ENCODE data around the gene CEP192. TPM values are rescaled to one million over a fixed set of nuclear protein-coding genes. Genes with fewer than 3 reads are reported as not detected.

Gene CEP192
- total and polyA plus RNA-seq, 2 of the 13 experiments (the other 11 are each of a cell fraction or from before 2014, with no cell fraction given): 15.3 to 24.7 TPM

DNA sequence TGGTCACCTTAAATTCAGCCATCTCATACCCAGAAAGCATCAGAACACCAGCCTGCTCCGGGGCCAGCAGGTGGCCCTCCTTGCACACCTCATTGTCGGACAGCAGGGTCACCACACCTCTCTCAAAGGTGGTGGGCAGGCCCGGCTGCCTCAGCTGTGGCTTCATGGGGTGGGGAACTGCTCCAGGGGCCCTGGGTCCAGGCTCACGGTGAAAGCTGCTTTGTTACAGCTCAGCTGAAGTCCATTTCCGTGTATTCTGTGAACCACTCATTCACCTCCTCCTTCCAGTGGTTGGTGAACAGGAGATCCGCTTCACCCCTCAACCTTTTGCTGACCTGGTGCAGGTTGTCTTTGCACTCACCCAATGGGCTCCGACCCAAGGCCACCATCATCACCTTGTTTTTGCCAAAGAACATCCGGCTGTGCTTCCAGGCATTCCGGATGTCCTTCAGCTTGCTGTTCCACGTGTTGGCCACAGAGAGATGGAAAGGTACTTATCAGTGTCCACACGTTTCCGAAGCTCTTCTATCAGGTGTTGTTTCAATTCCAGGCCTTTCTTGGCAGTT is 148.8 kb downstream of the CEP192 start (continued):
- TF ChIP-seq, protein P1, sequence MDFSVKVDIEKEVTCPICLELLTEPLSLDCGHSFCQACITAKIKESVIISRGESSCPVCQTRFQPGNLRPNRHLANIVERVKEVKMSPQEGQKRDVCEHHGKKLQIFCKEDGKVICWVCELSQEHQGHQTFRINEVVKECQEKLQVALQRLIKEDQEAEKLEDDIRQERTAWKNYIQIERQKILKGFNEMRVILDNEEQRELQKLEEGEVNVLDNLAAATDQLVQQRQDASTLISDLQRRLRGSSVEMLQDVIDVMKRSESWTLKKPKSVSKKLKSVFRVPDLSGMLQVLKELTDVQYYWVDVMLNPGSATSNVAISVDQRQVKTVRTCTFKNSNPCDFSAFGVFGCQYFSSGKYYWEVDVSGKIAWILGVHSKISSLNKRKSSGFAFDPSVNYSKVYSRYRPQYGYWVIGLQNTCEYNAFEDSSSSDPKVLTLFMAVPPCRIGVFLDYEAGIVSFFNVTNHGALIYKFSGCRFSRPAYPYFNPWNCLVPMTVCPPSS (IDR thresholded peaks at IDR 0.05): no peak
- TF ChIP-seq ZNF781 (CRISPR knock-in tag; IDR thresholded peaks at IDR 0.05; ENCODE audit: borderline replicate concordance, not compliant biosample characterization): no peak
- TF ChIP-seq HMGA1 (CRISPR knock-in tag; conservative IDR thresholded peaks at IDR 0.05): no peak
- TF ChIP-seq ZNF567 (CRISPR knock-in tag; IDR thresholded peaks at IDR 0.05; ENCODE audit: borderline replicate concordance): no peak
- TF ChIP-seq NAIF1 (CRISPR knock-in tag; IDR thresholded peaks at IDR 0.05; ENCODE audit: borderline replicate concordance): no peak
- TF ChIP-seq NFKB2 (CRISPR knock-in tag; IDR thresholded peaks at IDR 0.05; ENCODE audit: borderline replicate concordance): peak; percentile 82; the same call in 1 of the 2 replicates
- TF ChIP-seq, protein P2, sequence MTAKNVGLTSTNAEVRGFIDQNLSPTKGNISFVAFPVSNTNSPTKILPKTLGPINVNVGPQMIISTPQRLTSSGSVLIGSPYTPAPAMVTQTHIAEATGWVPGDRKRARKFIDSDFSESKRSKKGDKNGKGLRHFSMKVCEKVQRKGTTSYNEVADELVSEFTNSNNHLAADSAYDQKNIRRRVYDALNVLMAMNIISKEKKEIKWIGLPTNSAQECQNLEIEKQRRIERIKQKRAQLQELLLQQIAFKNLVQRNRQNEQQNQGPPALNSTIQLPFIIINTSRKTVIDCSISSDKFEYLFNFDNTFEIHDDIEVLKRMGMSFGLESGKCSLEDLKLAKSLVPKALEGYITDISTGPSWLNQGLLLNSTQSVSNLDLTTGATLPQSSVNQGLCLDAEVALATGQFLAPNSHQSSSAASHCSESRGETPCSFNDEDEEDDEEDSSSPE (CRISPR knock-in tag; IDR thresholded peaks at IDR 0.05): peak; percentile 40
- TF ChIP-seq ZNF782 (CRISPR knock-in tag; IDR thresholded peaks at IDR 0.05; ENCODE audit: borderline replicate concordance): no peak
- peak; percentile 64 for TF ChIP-seq GABPB1 (CRISPR knock-in tag; IDR thresholded peaks at IDR 0.05)
- TF ChIP-seq, protein P3, sequence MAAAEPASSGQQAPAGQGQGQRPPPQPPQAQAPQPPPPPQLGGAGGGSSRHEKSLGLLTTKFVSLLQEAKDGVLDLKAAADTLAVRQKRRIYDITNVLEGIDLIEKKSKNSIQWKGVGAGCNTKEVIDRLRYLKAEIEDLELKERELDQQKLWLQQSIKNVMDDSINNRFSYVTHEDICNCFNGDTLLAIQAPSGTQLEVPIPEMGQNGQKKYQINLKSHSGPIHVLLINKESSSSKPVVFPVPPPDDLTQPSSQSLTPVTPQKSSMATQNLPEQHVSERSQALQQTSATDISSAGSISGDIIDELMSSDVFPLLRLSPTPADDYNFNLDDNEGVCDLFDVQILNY (CRISPR knock-in tag; conservative IDR thresholded peaks at IDR 0.05): no peak
- no peak for TF ChIP-seq ZNF382 (CRISPR knock-in tag; IDR thresholded peaks at IDR 0.05; ENCODE audit: borderline replicate concordance)
- TF ChIP-seq ZEB1 (IDR thresholded peaks at IDR 0.05; ENCODE audit: insufficient replicate concordance, low read depth): peak; percentile 57
- no peak for TF ChIP-seq ZNF589 (CRISPR knock-in tag; conservative IDR thresholded peaks at IDR 0.05)
- no peak for TF ChIP-seq TRIM24 (CRISPR knock-in tag; IDR thresholded peaks at IDR 0.05)
- no peak for TF ChIP-seq GPN1 (CRISPR knock-in tag; IDR thresholded peaks at IDR 0.05; ENCODE audit: borderline replicate concordance)
- TF ChIP-seq ZSCAN25 (CRISPR knock-in tag; IDR thresholded peaks at IDR 0.05): 0 out of 2 replicates have a peak, but pooled peaks have one; percentile 33
- TF ChIP-seq, protein P4, sequence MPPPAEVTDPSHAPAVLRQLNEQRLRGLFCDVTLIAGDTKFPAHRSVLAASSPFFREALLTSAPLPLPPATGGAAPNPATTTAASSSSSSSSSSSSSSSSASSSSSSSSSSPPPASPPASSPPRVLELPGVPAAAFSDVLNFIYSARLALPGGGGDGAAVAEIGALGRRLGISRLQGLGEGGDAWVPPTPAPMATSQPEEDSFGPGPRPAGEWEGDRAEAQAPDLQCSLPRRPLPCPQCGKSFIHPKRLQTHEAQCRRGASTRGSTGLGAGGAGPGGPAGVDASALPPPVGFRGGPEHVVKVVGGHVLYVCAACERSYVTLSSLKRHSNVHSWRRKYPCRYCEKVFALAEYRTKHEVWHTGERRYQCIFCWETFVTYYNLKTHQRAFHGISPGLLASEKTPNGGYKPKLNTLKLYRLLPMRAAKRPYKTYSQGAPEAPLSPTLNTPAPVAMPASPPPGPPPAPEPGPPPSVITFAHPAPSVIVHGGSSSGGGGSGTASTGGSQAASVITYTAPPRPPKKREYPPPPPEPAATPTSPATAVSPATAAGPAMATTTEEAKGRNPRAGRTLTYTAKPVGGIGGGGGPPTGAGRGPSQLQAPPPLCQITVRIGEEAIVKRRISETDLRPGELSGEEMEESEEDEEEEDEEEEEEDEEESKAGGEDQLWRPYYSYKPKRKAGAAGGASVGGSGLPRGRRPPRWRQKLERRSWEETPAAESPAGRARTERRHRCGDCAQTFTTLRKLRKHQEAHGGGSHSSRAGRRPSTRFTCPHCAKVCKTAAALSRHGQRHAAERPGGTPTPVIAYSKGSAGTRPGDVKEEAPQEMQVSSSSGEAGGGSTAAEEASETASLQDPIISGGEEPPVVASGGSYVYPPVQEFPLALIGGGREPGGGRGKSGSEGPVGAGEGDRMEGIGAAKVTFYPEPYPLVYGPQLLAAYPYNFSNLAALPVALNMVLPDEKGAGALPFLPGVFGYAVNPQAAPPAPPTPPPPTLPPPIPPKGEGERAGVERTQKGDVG (CRISPR knock-in tag; IDR thresholded peaks at IDR 0.05; ENCODE audit: borderline replicate concordance): no peak
- TF ChIP-seq, protein P5, sequence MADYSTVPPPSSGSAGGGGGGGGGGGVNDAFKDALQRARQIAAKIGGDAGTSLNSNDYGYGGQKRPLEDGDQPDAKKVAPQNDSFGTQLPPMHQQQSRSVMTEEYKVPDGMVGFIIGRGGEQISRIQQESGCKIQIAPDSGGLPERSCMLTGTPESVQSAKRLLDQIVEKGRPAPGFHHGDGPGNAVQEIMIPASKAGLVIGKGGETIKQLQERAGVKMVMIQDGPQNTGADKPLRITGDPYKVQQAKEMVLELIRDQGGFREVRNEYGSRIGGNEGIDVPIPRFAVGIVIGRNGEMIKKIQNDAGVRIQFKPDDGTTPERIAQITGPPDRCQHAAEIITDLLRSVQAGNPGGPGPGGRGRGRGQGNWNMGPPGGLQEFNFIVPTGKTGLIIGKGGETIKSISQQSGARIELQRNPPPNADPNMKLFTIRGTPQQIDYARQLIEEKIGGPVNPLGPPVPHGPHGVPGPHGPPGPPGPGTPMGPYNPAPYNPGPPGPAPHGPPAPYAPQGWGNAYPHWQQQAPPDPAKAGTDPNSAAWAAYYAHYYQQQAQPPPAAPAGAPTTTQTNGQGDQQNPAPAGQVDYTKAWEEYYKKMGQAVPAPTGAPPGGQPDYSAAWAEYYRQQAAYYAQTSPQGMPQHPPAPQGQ (CRISPR knock-in tag; IDR thresholded peaks at IDR 0.05; ENCODE audit: borderline replicate concordance): no peak

Measured in HepG2 (cell line).